ENCODE data around the gene ARCN1.
A peak's percentile ranks its signal among the peaks of the same experiment; 100 is the strongest.

The ARCN1 gene

DNA sequence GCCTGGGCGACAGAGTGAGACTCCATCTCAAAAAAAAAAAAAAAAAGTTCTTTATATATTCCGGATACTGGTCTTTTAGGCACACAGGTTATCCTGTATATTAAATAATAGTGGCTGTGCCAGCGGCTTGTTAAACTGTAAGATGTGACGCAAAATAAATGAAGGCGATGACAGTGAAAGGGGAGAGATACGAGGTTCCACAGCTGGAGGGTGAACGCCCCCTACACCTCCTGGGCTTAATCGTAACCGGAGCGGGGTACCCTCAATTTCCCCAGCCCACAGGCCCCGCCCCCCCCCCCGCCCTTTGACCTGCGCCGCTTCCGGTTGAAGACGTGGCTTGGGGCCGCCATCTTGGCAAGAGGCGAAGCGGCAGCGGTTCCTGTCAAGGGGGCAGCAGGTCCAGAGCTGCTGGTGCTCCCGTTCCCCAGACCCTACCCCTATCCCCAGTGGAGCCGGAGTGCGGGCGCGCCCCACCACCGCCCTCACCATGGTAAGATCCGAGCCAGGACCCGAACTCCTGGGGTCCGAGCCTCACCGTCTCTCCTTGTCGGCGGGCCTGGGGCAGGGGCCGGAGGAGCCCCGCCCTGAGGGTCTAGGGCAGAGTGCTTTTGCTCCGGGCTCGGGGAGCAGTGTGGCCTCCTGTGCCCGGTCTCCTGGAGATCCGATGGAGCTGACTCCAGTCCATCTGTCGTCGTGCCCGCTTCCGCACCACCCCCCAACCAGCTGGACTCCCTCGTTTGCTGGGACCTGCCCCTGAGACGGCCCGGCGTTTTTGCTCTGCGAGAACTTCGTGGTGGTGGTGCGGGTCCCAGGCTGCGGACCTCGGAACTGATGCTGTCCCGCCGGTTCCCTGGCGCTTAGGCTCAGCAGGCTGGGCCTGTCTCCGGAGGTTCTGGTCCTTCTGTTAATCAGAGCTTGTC lies at the start of gene ARCN1:
Gene ARCN1, plus strand, starts transcription at position 349 of the 920 bp plus-strand sequence. Its CDS starts 139 bp downstream, at position 488.
- peak; percentile 62 to 71 for DNase-seq (ENCODE audit: low read depth in 1 of 2, low spot score in 1 of 2)

DNA sequence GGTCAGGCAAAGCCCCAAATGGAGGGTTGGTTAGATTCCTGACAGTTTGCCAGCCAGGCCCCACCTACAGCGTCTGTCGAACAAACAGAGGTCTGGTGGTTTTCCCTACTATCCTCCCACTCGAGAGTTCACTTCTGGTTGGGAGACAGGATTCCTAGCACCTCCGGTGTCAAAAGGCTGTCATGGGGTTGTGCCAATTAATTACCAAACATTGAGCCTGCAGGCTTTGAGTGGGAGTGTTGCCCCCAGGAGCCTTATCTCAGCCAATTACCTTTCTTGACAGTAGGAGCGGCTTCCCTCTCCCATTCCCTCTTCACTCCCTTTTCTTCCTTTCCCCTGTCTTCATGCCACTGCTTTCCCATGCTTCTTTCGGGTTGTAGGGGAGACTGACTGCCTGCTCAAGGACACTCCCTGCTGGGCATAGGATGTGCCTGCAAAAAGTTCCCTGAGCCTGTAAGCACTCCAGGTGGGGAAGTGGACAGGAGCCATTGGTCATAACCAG lies 49.6 kb upstream of the ARCN1 start:
- no peak for DNase-seq (ENCODE audit: low read depth in 1 of 2, low spot score in 1 of 2)

- no peak for DNase-seq (ENCODE audit: low read depth in 1 of 2, low spot score in 1 of 2)
Observed at GRCh38 chr11:118524356-118524755, 47.9 kb upstream of the ARCN1 start.

GRCh38 chr11:118524757-118525470 lies 47.3 kb upstream of the ARCN1 start:
- DNase-seq (ENCODE audit: low read depth in 1 of 2, low spot score in 1 of 2), result no peak

GRCh38 chr11:118526688-118527087 lies 45.5 kb upstream of the ARCN1 start:
- DNase-seq (ENCODE audit: low read depth in 1 of 2, low spot score in 1 of 2), result no peak

- DNase-seq (ENCODE audit: low read depth in 1 of 2, low spot score in 1 of 2), result no peak
Observed at GRCh38 chr11:118527109-118527508, 45.1 kb upstream of the ARCN1 start, which contains the start of gene TTC36. Gene TTC36 (plus strand): TSS chr11:118527474. CDS start chr11:118527495, 21 bp downstream.

DNA sequence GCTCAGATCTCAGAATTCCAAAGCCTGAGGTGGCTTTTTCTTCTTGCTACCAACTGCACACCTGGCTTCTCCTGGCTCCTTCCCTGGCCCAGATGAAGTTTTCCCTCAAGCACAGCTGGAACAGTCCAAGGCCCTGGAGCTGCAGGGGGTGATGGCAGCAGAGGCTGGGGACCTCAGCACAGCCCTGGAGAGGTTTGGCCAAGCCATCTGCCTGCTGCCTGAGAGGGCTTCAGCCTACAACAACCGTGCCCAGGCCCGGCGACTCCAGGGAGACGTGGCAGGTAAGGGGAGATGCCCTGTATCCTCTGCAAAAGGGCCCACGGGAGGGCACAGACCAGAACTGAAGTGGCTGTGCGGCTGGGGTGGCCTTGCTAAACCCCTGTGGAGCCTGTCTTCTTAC lies 43.7 kb upstream of the ARCN1 start:
- no peak for DNase-seq (ENCODE audit: low read depth in 1 of 2, low spot score in 1 of 2)

DNA sequence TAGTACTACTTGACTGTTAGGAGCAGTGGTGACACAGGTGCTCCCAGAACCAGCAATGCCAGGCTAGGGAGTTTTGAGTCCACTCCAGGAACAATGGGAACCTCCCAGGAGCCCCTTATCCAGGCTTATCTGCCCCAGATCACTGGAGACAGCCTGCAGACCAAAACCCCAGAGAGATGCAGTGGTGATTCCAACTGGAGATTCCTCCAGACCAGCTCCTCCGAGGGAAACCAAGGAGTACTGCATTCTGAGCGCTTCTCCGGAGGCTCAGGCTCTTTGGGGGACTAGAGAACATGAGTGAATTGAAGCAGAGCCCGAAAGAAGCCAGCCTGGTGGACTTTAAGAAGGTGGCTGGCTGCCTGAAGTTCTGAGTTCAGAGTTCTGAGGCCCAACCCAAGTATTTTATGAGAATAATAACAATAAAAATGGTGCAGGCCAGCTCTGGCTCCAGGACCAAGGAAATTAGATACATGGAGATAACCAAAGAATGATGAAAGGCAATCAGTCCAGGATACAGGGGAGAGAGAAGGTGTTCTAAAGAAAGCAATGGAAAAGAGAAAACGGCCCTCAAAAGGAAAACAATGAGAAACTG lies 42.5 kb upstream of the ARCN1 start:
- no peak for DNase-seq (ENCODE audit: low read depth in 1 of 2, low spot score in 1 of 2)

DNA sequence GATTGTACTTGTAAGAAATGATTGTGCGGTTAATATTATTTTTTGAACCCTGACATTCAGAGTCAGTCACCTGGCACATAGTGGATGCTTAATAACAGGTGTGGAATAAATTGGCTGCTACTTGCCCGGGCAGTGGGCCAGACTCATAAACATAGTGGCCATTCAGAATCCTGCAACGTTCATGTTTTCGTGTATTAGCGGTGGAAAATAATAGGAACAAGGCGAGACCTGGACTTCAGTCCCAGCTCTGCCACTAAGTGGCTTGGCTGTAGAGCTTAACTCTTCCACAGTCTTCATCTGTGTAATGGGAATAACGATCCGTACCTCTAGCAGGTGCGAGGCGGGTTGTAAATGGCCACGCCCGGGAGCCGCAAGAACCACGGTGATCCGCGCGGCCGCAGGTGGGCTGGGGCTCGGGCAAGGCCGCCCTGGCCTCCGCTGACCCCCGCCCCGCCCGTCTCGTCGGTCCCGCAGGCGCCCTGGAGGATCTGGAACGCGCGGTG lies 42.0 kb upstream of the ARCN1 start:
- no peak for DNase-seq (ENCODE audit: low read depth in 1 of 2, low spot score in 1 of 2)

GRCh38 chr11:118530683-118531596 lies 41.3 kb upstream of the ARCN1 start, which contains the start of gene TMEM25:
Gene TMEM25 (plus strand): TSS chr11:118531192. CDS start chr11:118531802, 610 bp downstream.
- peak; percentile 52 to 54 for DNase-seq (ENCODE audit: low read depth in 1 of 2, low spot score in 1 of 2)

GRCh38 chr11:118531597-118532084 lies 40.6 kb upstream of the ARCN1 start:
- DNase-seq (ENCODE audit: low read depth in 1 of 2, low spot score in 1 of 2), result no peak

GRCh38 chr11:118532091-118532490 lies 40.1 kb upstream of the ARCN1 start:
- no peak for DNase-seq (ENCODE audit: low read depth in 1 of 2, low spot score in 1 of 2)

- DNase-seq (ENCODE audit: low read depth in 1 of 2, low spot score in 1 of 2), result no peak
Observed at GRCh38 chr11:118532852-118533768, 39.1 kb upstream of the ARCN1 start.

DNA sequence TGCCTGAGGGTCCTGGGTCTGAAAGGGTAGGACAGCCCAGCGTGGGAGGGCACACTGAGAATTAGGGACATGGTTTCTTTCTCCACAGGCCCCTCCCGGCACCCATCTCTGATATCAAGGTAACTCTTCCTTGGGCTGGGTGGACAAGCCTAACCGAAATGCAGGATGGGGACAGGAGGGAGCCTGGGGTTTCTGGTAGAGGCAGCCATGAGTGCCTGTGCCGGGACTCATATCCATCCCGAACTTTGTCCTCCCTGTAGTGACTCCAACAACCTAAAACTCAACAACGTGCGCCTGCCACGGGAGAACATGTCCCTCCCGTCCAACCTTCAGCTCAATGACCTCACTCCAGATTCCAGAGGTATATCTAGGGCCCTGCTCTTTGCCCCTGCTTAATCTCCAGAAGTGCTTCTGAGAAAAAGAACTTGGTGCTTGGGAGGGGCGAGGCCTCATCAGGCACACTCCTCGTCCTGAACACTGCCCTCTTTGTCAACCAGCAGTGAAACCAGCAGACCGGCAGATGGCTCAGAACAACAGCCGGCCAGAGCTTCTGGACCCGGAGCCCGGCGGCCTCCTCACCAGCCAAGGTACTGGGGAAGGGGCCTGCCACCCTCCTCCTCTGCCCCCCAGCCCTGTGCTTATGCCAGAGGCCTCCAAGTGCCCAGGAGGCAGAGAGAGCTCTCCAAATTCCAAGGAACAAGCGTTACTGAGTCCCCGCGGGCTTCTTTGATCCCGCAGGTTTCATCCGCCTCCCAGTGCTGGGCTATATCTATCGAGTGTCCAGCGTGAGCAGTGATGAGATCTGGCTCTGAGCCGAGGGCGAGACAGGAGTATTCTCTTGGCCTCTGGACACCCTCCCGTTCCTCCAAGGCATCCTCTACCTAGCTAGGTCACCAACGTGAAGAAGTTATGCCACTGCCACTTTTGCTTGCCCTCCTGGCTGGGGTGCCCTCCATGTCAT lies 38.2 kb upstream of the ARCN1 start:
- no peak for DNase-seq (ENCODE audit: low read depth in 1 of 2, low spot score in 1 of 2)

DNA sequence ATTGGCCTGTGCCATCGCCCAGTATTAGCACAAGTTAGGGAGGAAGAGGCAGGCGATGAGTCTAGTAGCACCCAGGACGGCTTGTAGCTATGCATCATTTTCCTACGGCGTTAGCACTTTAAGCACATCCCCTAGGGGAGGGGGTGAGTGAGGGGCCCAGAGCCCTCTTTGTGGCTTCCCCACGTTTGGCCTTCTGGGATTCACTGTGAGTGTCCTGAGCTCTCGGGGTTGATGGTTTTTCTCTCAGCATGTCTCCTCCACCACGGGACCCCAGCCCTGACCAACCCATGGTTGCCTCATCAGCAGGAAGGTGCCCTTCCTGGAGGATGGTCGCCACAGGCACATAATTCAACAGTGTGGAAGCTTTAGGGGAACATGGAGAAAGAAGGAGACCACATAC lies 36.9 kb upstream of the ARCN1 start:
- DNase-seq (ENCODE audit: low read depth in 1 of 2, low spot score in 1 of 2), result no peak

DNA sequence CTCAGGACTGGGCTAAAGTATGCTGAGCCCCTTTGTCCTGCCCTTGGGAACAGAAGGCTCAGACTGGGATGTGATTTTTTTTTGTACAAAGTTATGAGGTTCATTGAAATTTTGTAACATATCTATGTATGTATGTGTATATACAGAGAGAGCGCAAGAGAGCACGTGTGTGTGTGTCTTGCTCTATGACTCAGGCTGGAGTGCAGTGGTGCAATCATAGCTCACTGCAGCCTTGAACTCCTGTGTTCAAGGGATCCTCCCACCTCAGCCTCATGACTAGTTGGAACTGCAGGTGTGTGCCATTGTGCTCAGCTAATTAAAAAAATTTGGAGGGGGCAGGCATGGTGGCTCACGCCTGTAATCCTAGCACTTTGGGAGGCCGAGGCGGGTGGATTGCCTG lies 35.5 kb upstream of the ARCN1 start:
- DNase-seq (ENCODE audit: low read depth in 1 of 2, low spot score in 1 of 2), result no peak

GRCh38 chr11:118537409-118537980 lies 34.7 kb upstream of the ARCN1 start:
- no peak for DNase-seq (ENCODE audit: low read depth in 1 of 2, low spot score in 1 of 2)

Measured in activated CD4-positive, alpha-beta T cell treated with anti-CD3 and anti-CD28 coated beads, Interleukin-2, amount 50 U/mL, for 24 hours (primary cell).